ENCODE results near the gene ALDH4A1.

The ALDH4A1 gene

GRCh38 chr1:18942340-18942739 is 40.0 kb upstream of the ALDH4A1 start:
- H3K4me1 Mint-ChIP-seq: peaks cover 82% of the 10 kb centered on the region
- no peak overlapping the region for H3K4me3 Mint-ChIP-seq
- no peaks in the 10 kb centered on the region for H3K9me3 Mint-ChIP-seq
- no peak overlapping the region for H3K27ac Mint-ChIP-seq
- no peaks in the 10 kb centered on the region for H3K27me3 Mint-ChIP-seq
- H3K36me3 Mint-ChIP-seq: no peaks in the 10 kb centered on the region

- H3K27ac Mint-ChIP-seq: peak overlapping the region; percentile 46
- H3K36me3 Mint-ChIP-seq: no peaks in the 10 kb centered on the region
- no peak overlapping the region for H3K4me3 Mint-ChIP-seq
- H3K4me1 Mint-ChIP-seq: peaks cover 82% of the 10 kb centered on the region
- H3K9me3 Mint-ChIP-seq: no peaks in the 10 kb centered on the region
- H3K27me3 Mint-ChIP-seq: no peaks in the 10 kb centered on the region
Measured at GRCh38 chr1:18941221-18942141, 39.1 kb upstream of the ALDH4A1 start.

- peaks cover 83% of the 10 kb centered on the region for H3K4me1 Mint-ChIP-seq
Measured at GRCh38 chr1:18940303-18941020, 38.1 kb upstream of the ALDH4A1 start.

DNA sequence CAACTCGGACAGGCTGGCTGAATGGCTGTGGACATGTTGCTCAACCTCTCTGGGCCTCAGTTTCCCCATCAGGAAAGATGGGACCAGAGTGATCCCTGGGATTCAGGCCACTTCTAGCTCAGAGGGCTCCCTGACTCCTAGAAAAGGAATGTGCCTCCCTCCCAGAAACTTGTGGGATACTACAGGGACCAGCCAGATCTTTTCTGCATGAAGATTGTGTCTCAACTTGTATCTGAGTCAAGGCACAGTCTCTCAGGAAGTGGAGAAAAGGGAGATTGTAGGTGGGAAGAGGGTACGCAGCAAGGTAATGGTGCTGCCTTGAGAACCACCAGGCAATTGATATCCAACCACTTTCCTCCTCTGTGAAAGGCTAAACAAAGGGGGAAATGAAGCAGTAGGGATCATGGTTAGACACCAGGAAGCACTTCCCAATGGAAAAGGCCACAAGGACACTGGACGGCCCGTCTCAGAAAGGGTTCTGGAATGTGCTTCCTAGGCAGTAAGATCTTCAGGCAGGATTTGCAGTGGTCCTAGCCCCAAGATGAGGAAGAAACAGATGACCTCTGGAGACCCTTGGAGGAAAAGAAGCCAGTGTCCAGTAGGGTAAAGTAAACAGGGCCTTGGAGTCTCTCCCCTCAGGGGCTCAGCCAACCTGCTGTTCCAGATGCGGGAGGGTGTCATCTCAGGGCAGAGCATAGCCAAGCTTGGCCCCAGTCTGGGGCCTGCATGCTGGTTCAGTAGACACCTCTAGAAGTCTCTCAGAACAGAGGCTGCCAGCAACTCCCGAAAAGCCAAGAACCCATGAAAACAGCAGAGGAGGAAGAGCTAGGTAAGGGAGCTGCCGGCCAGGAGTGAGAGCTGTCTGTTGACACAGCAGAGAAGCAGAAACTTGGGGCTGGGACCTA is 37.3 kb upstream of the ALDH4A1 start:
- peak overlapping the region; percentile 77 for H3K27ac Mint-ChIP-seq
- peaks cover 83% of the 10 kb centered on the region for H3K4me1 Mint-ChIP-seq
- H3K27me3 Mint-ChIP-seq: no peaks in the 10 kb centered on the region
- H3K9me3 Mint-ChIP-seq: no peaks in the 10 kb centered on the region
- H3K36me3 Mint-ChIP-seq: no peaks in the 10 kb centered on the region
- H3K4me3 Mint-ChIP-seq: no peak overlapping the region

More at GRCh38 chr1:18940303-18941020, 38.1 kb upstream of the ALDH4A1 start:
- peak overlapping the region; percentile 70 for H3K27ac Mint-ChIP-seq
- no peaks in the 10 kb centered on the region for H3K27me3 Mint-ChIP-seq
- no peaks in the 10 kb centered on the region for H3K36me3 Mint-ChIP-seq
- no peaks in the 10 kb centered on the region for H3K9me3 Mint-ChIP-seq
- no peak overlapping the region for H3K4me3 Mint-ChIP-seq

GRCh38 chr1:18938707-18939070 is 36.3 kb upstream of the ALDH4A1 start:
- peaks cover 83% of the 10 kb centered on the region for H3K4me1 Mint-ChIP-seq
- H3K27ac Mint-ChIP-seq: no peak overlapping the region
- H3K4me3 Mint-ChIP-seq: no peak overlapping the region
- no peaks in the 10 kb centered on the region for H3K27me3 Mint-ChIP-seq
- H3K9me3 Mint-ChIP-seq: no peaks in the 10 kb centered on the region
- H3K36me3 Mint-ChIP-seq: no peaks in the 10 kb centered on the region

GRCh38 chr1:18938008-18938706 is 35.8 kb upstream of the ALDH4A1 start:
- Mint-ChIP-seq H3K4me3 (no peak overlapping the region), H3K36me3 (no peaks in the 10 kb centered on the region), H3K4me1 (peaks cover 80% of the 10 kb centered on the region), H3K9me3 (no peaks in the 10 kb centered on the region), H3K27ac (no peak overlapping the region), H3K27me3 (no peaks in the 10 kb centered on the region)

DNA sequence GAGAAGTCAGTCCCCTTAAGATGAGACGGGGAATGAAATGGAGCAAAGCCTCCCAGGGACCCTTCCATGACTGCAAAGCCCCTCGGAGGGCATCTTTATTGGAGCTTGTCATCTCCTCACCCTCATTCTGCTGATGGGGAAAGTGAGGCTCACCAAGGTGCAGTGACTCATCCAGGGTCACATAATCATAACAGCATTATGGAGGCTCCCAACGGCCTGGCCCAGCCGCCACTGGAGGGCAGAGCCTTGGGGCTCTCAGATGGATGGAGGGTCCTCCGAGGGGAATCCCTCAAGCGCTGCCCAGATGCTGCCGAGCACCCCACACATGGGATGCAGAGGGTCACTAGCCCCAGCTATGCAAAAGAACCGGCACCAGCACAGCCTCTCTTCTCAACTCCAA is 35.2 kb upstream of the ALDH4A1 start:
- H3K27me3 Mint-ChIP-seq: no peaks in the 10 kb centered on the region
- no peaks in the 10 kb centered on the region for H3K9me3 Mint-ChIP-seq
- H3K36me3 Mint-ChIP-seq: no peaks in the 10 kb centered on the region
- H3K4me1 Mint-ChIP-seq: peaks cover 85% of the 10 kb centered on the region
- H3K27ac Mint-ChIP-seq: no peak overlapping the region
- H3K4me3 Mint-ChIP-seq: no peak overlapping the region

DNA sequence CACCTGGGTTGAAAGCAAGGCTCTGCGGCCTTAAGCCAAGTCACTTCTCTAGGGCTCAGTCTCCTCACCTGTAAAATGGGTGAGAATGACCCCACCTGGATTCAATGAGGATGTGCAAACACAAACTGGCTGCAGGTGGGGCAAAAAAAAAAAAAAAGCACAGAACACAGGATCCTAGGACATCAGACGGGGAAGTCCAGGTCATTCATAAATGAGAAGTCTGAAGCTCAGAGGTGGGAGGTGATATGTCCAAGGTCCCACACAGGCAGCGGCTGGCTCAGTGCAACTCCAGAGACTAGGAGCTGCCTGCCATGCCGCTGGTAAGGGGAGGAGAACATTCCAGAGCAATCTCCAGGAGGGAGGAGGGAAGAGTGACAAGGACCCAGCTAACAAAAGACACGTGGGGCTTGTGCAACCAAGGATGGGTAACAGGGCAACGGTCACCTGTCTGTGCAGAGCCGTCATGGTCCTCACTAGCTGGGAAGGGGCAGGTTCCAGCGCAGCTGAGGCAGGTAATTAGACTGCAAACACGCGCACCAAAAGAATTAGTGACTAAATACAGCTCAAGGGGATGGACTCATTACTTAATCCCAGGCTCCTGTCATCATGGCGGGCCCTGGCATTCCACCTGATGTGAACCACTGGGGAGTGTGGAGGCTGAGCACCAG is 34.6 kb upstream of the ALDH4A1 start:
- Mint-ChIP-seq H3K27ac (peak overlapping the region; percentile 23), H3K9me3 (no peaks in the 10 kb centered on the region), H3K4me1 (peaks cover 85% of the 10 kb centered on the region)

GRCh38 chr1:18936471-18936813 is 34.1 kb upstream of the ALDH4A1 start:
- Mint-ChIP-seq H3K4me3 (no peak overlapping the region), H3K27ac (peak overlapping the region; percentile 23), H3K27me3 (no peaks in the 10 kb centered on the region), H3K9me3 (no peaks in the 10 kb centered on the region), H3K36me3 (no peaks in the 10 kb centered on the region), H3K4me1 (peaks cover 85% of the 10 kb centered on the region)

More for the DNA sequence above, 34.6 kb upstream of the ALDH4A1 start:
- no peak overlapping the region for H3K4me3 Mint-ChIP-seq
- H3K27me3 Mint-ChIP-seq: no peaks in the 10 kb centered on the region
- no peaks in the 10 kb centered on the region for H3K36me3 Mint-ChIP-seq

GRCh38 chr1:18934205-18935000 is 32.0 kb upstream of the ALDH4A1 start:
- Mint-ChIP-seq H3K27me3 (no peaks in the 10 kb centered on the region), H3K9me3 (no peaks in the 10 kb centered on the region), H3K36me3 (no peaks in the 10 kb centered on the region), H3K4me3 (peak overlapping the region; percentile 33), H3K27ac (peak overlapping the region; percentile 72), H3K4me1 (peaks cover 85% of the 10 kb centered on the region)

GRCh38 chr1:18932879-18933278 is 30.5 kb upstream of the ALDH4A1 start:
- Mint-ChIP-seq H3K4me1 (peaks cover 90% of the 10 kb centered on the region), H3K27ac (no peak overlapping the region), H3K27me3 (no peaks in the 10 kb centered on the region), H3K9me3 (no peaks in the 10 kb centered on the region), H3K36me3 (no peaks in the 10 kb centered on the region), H3K4me3 (no peak overlapping the region)

GRCh38 chr1:18932387-18932786 is 30.0 kb upstream of the ALDH4A1 start:
- Mint-ChIP-seq H3K4me3 (no peak overlapping the region), H3K27ac (no peak overlapping the region), H3K27me3 (no peaks in the 10 kb centered on the region), H3K4me1 (peaks cover 91% of the 10 kb centered on the region), H3K9me3 (no peaks in the 10 kb centered on the region), H3K36me3 (no peaks in the 10 kb centered on the region)

GRCh38 chr1:18931730-18932129 is 29.4 kb upstream of the ALDH4A1 start:
- Mint-ChIP-seq H3K36me3 (no peaks in the 10 kb centered on the region), H3K9me3 (no peaks in the 10 kb centered on the region), H3K4me1 (peaks cover 89% of the 10 kb centered on the region), H3K4me3 (peak overlapping the region; percentile 7), H3K27me3 (no peaks in the 10 kb centered on the region), H3K27ac (peak overlapping the region; percentile 70)

GRCh38 chr1:18929686-18930085 is 27.3 kb upstream of the ALDH4A1 start:
- Mint-ChIP-seq H3K9me3 (no peaks in the 10 kb centered on the region), H3K4me1 (peaks cover 84% of the 10 kb centered on the region), H3K4me3 (no peak overlapping the region), H3K27me3 (no peaks in the 10 kb centered on the region), H3K27ac (peak overlapping the region; percentile 65), H3K36me3 (peaks cover 2% of the 10 kb centered on the region)

Measured in activated naive CD4-positive, alpha-beta T cell treated with anti-CD3 and anti-CD28 coated beads, Interleukin-2, amount 50 U/mL, for 24 hours (primary cell).